ENCODE data around the gene CCNG2.
"Not testable (repeated sequence)": the region's sequence is repeated elsewhere in the genome, so short reads cannot be mapped to it uniquely, and the experiment has no call there.

Gene CCNG2, protein sequence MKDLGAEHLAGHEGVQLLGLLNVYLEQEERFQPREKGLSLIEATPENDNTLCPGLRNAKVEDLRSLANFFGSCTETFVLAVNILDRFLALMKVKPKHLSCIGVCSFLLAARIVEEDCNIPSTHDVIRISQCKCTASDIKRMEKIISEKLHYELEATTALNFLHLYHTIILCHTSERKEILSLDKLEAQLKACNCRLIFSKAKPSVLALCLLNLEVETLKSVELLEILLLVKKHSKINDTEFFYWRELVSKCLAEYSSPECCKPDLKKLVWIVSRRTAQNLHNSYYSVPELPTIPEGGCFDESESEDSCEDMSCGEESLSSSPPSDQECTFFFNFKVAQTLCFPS

DNA sequence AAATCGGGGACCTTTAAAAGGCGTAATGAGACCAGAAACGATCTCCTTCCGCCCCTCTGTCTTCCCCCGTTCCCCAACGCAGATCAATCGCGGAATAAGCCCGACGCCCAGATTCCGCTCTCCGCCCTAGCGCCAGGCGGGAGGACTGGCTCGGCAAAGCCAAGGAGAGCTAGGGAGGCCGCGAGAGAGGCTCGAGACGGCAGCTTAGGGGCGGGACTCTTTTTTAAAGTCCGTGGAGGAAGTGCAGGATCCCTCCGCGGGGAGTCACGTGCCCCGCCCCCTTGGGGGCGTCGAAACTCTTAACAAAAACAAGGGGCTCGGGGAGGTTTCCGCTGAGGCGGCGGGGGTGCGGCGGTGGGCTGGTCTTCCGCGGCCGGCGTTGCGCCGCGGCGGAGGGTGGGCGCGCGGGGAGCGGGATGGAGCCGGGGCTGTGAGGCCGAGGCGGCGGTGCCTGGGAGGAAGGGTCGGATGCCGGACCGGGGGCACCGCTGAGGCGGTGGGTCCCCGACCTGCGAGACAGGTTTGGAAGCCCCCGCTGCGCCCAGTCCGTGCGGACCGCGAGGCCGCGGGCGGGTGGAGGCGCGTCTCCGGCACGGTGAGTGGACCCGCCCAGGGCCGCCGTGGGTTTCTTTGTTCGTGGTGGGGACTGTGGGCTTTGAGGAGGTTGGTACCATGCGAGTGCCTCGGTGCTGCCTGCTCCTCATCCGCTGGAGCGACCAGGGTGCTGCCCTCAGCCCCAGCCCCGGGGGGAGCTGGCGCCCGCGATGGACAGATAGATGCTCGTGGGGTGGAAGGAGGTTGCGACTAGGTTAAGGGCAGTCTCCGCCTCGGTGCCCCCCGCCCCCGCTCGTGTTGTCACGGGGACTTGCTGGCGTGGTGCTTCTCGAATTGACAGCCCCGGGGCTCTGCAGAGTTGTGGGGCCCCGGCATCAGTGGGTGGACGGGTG is at the start of gene CCNG2:
Gene CCNG2, plus strand, starts transcription at position 296 of the 947 bp plus-strand sequence. CDS start 1,326 bp downstream, outside the sequence.
- peak; percentile 30 for DNase-seq (ENCODE audit: low read depth, low spot score)

- no peak for DNase-seq (ENCODE audit: low read depth, low spot score)
Observed at GRCh38 chr4:77110730-77111129, 46.3 kb upstream of the CCNG2 start.

DNA sequence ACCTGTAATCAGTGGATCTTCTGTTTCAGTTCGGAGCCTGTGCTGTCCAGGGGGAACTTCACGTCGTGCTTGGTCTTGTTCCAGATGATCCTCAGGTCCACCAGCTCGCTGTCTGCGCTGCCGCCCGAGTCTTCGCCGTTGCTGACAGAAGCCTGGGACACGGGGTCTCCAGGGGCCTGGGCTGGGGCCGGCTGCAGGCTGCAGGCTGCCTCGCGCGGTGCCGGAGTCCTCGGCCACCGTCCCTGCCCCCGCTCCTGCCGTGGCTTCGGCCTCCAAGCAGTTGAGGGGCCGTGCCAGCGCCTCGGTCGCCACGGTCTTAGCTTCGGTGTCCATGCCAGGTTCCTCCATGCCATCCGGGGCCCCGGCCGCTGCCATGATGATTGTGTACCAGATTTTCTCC is 43.9 kb upstream of the CCNG2 start:
- DNase-seq (ENCODE audit: low read depth, low spot score) = no peak

DNA sequence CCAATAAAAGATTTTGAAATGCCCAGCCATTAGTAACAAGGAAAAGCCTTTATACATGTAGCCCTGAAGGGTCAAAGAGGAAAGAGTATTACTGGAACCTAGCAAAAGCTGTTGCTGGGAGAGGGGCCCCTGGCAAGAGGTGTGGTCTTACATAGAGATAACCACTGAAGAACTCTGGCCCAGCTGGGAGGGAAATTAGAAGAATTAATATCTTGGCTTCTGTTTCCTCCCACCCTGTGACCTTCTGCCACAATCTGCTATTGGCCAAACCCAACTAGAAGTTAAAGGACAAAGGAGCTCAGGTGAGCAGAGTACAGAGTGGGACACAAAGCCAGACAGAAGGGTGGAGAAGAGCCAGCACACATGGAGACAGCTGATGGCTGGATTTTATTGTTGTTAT is 39.3 kb upstream of the CCNG2 start:
- no peak for DNase-seq (ENCODE audit: low read depth, low spot score)

DNA sequence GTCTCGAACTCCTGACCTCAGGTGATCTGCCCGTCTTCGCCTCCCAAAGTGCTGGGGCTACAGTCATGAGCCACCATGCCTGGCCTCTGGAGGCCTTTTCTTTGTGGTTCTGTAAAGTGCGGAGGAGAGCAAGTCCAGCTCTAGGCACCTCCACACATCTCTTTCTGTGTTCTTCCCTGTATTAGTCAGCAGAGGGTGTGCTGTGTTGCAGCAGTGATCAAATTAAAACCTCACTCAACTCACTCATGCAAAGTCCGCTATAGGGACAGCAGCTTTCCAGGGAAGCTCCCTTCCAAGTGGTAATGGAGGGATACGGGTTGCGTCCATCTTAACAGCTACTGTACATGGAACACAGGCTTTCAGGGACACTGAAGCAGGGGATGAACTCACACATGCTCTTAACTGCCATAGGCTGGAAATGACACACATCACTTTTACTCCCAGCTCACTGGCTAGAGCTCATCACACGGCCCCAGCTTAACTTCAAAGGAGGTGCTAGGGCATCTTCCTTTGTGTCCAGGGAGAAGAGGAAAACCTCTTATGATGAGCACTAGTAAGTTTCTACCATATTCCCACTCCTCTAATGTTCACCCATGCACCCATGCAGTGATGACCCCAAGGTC is 36.0 kb upstream of the CCNG2 start:
- DNase-seq (ENCODE audit: low read depth, low spot score) = no peak

- DNase-seq (ENCODE audit: low read depth, low spot score) = no peak
Observed at GRCh38 chr4:77121736-77122240, 35.2 kb upstream of the CCNG2 start.

DNA sequence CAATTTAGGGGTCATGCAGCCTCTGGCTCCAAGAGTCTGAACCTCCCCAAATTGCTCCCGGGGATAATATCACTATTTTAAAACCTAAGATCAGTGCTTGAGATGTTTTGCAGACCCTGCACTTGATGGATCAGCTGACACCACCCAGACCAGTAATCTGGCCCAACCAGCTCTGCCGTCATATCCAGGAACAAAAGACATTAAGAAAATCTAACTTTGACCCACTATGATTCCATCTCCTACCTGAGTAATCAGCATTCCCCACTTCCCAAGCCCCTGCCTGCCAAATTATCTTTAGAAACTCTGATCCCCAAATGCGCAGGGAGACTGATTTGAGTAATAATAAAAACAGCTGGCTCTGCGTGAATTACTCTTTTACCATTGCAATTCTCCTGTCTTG is 34.4 kb upstream of the CCNG2 start:
- DNase-seq (ENCODE audit: low read depth, low spot score) = no peak

DNA sequence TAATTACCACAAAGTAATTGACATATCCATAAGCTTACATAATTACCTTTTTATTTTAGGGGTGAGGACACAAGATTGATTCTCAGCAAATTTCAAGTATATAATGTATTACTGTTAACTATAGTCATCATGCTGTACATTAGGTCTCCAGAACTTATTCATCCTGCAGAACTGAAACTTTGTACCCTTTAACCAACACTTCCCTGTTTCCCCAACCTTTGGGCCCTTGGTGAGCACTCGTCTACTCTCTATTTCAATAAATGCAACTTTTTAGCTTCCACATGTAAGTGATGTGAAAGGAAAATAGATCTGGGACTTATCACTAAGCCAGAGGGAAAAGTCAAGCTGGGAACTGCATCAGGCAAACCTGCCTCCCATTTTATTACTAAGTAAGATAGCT is 33.6 kb upstream of the CCNG2 start:
- no peak for DNase-seq (ENCODE audit: low read depth, low spot score)

GRCh38 chr4:77124576-77124975 is 32.4 kb upstream of the CCNG2 start:
- no peak for DNase-seq (ENCODE audit: low read depth, low spot score)

- DNase-seq (ENCODE audit: low read depth, low spot score) = no peak
Observed at GRCh38 chr4:77125961-77126360, 31.0 kb upstream of the CCNG2 start.

GRCh38 chr4:77126809-77127208 is 30.2 kb upstream of the CCNG2 start:
- no peak for DNase-seq (ENCODE audit: low read depth, low spot score)

DNA sequence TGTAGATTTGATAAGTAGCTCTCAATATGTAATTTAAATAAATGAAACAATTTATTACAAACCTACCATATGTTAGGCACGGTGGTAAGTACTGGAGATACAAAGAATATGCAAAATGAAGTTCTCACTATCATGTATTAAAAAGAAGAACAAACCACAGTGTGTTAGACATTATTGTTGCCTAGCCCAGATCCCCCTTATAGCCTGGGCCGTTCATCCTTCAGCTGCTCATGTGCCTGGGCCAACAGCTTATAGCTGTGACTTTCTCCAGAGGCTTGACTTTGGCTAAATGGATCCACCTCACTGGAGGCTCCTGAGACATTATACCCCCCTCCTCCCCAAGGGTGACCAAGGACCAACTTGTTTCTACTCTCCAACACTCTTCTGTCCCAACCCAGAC is 29.8 kb upstream of the CCNG2 start:
- DNase-seq (ENCODE audit: low read depth, low spot score) = no peak

DNA sequence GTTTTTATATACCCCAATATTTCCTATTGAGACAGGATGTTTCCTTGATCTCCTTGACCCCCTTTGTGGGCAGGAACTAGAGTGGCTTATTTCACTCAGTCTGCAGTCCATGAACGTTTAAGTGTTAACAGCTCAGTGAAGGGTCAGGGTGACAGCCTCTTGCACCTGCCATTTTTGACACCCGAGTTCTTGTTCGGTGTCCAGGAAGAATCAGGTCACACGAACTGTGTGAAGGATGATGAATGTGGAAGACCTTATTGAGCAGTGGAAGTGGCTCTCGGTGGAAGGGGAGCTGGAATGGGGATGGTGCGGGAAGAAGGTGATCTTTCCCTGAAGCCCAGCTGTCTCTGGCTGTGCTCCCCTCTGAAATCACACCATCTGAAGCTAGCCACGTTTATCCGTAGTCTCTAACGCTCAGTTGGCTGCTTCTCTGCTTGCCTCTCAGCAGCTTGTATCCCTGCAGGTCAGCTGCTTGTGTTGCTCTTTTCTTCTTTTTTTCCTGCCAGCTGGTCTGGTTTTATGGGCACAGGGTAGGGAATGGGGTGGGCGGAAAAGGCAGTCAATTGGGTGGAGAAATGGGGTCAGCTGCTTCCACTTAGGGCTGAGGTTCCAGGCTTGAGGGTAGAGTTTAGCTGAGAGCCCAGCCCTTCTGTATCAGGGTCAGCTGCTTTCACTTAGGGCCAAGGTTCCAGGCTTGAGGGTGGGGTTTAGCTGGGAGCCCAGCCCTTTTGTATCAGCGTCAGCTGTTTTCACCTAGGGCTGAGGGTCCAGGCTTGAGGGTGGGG is 29.0 kb upstream of the CCNG2 start:
- DNase-seq (ENCODE audit: low read depth, low spot score) = no peak

DNA sequence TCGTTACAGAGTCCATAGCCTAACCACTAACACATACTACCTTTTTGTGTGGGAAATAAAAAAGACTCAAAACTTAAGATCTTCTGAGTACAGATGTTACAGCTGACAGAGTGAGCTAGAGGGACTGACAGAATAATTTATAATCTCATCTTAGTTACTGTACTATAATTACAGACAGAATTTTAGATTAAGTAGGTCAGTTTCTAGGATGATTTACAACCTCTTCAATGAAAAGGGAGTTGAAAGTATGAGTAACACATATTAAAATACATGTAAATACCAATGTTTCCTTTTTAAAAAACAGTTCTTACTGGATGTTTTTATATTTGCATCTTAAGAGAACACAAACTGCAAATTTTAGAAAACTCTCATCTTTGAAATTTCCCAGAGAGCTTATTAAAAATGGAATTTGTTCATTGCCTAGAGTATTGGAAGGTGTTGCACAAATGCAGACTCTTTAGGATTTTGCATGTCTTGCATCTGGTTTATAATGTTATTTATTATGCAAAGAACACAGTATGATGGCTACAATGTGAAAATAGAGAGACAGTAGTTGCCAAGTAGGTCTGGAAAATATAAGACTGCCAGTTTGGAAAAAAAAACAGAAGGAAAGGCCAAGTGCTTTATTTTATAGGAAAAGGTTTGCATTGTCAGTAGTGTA is 24.2 kb upstream of the CCNG2 start:
- DNase-seq (ENCODE audit: low read depth, low spot score) = no peak

DNA sequence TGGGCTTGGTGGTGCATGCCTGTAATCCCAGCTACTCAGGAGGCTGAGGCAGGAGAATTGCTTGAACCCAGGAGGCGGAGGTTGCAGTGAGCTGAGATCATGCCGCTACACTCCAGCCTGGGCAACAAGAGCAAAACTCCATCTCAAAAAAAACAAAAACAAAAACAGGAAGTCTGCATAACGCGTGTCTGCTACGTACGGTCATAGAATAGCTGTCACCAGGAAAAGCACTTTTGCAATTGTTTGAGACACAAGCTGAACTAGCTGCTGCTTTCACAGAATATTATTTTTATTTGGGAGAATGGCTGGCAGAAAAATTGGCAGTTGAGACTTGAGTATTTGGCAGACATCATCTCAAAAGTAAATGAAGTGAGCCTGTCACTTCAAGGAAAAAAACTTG is 19.6 kb upstream of the CCNG2 start:
- DNase-seq (ENCODE audit: low read depth, low spot score) = not testable (repeated sequence)

GRCh38 chr4:77141964-77142645 is 14.9 kb upstream of the CCNG2 start:
- DNase-seq (ENCODE audit: low read depth, low spot score) = no peak

DNA sequence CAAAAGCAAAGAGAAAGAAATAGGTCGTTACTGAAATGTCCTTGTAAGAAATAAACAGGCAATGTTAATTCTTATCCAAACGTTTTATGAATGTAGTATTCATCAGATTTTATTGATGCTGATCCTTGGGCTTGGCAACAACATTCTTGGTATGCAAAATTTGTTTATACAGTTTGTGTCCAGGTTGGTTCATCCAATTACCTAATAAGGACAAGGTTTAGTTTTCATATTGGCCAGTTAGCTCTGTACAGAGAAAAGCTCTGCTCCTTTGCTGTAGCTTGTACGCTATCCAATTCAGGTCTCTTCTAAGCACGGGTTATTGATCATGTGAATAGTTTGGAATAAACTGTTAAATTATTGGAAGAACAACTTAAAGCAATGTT is 14.4 kb upstream of the CCNG2 start:
- DNase-seq (ENCODE audit: low read depth, low spot score) = no peak

DNA sequence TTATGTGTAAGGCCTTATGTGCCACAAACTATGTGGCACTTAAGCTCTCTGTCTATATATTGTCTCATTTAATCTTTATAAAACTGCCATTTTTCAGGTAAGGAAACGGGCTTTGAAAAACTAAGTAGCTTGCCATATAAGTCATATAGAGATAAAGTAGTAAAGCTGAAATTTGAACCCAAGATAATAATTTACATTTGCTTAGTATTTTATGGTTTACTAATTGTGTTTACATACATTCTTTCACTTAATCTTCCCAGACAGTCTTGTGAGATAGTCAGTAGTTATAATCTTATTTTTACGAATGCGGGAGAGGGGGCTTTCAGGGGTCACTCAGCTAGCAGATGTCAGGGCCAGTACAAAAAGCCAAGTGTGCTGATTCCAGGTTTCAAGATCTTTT is 13.9 kb upstream of the CCNG2 start:
- DNase-seq (ENCODE audit: low read depth, low spot score) = no peak

DNA sequence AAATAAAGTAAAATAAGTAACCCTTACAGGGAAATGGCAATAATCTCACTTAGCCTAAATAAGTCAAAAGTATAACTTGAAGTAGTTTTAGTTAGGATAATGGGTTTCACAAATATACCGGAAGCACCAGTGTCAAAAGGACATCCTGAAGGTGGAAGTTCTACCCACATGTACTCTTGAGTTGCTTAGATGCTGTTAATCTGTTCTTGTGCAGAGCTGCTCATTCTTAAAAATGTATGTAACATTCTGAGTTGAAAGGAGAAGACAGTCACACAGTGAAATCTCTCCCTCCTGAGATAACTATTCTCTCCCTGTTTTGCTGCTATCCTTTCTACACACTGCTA is 11.2 kb upstream of the CCNG2 start:
- no peak for DNase-seq (ENCODE audit: low read depth, low spot score)
